Lung microvascular endothelial cell (primary cell): Measurements from ENCODE around the gene CUTC. TPM values are rescaled to one million over a fixed set of nuclear protein-coding genes. Genes with fewer than 3 reads are reported as not detected.
"Not testable (repeated sequence)": the region's sequence is repeated elsewhere in the genome, so short reads cannot be mapped to it uniquely, and the experiment has no call there.

Experiments used
- DNase-seq, 2 donors: peaks; one replicate each; pipeline versions ENCODE4 v3.0.0 to v3.0.0-alpha.2; 2010; ENCODE audit warnings: low read depth in 2 of 2
- total RNA-seq: library from RNA; depleted of rRNA; stranded (reverse); fragments of >200 nt; gene quantifications from 2 replicates; pipeline ENCODE4 v1.2.1, GENCODE V29; 2014

CUTC gene
- 12.9 and 21.6 TPM in 2 replicates for total RNA-seq

- DNase-seq, result peak; percentile 97 to 98
These were observed at the start of gene CUTC, which contains the start of gene COX15 for GRCh38 chr10:99732033-99732842. Gene CUTC (plus strand): TSS chr10:99732234. CDS start chr10:99732349, 115 bp downstream. Gene COX15 (minus strand): TSS chr10:99732127. CDS start chr10:99732049, 78 bp downstream.

- peak in 1 of 2 donors; percentile 33 for DNase-seq
These were observed 49.3 kb upstream of the CUTC start for GRCh38 chr10:99682752-99683151.

- no peak for DNase-seq
These were observed 46.5 kb upstream of the CUTC start for GRCh38 chr10:99685597-99685967.

- no peak for DNase-seq
These were observed 42.6 kb upstream of the CUTC start for GRCh38 chr10:99689461-99689860.

GRCh38 chr10:99693933-99694583, 38.0 kb upstream of the CUTC start:
- no peak for DNase-seq

GRCh38 chr10:99695761-99696160, 36.3 kb upstream of the CUTC start:
- no peak for DNase-seq

GRCh38 chr10:99698504-99699080, 33.4 kb upstream of the CUTC start:
- DNase-seq, result peak; percentile 12 to 15

- no peak for DNase-seq
These were observed 31.4 kb upstream of the CUTC start for GRCh38 chr10:99700649-99701048.

- no peak for DNase-seq
These were observed 23.5 kb upstream of the CUTC start for GRCh38 chr10:99708428-99709012.

- peak in 1 of 2 donors; percentile 48 for DNase-seq
These were observed 22.4 kb upstream of the CUTC start for GRCh38 chr10:99709480-99710229.

GRCh38 chr10:99711129-99711719, 20.8 kb upstream of the CUTC start:
- peak; percentile 75 to 76 for DNase-seq

- no peak for DNase-seq
These were observed 17.6 kb upstream of the CUTC start for GRCh38 chr10:99714446-99714845.

- DNase-seq, result no peak
These were observed 11.6 kb upstream of the CUTC start for GRCh38 chr10:99720387-99720786.

- no peak for DNase-seq
These were observed 2.0 kb upstream of the CUTC start for GRCh38 chr10:99730026-99730425.

- peak in 1 of 2 donors; percentile 5 for DNase-seq
These were observed 565 bp upstream of the CUTC start for GRCh38 chr10:99731306-99732032.

GRCh38 chr10:99733366-99733765, 1.3 kb downstream of the CUTC start:
- no peak for DNase-seq

- DNase-seq, result not testable (repeated sequence)
These were observed 2.1 kb downstream of the CUTC start for GRCh38 chr10:99734111-99734510.

- no peak for DNase-seq
These were observed 8.2 kb downstream of the CUTC start for GRCh38 chr10:99740260-99740659.

- no peak for DNase-seq
These were observed 9.0 kb downstream of the CUTC start for GRCh38 chr10:99740933-99741559.

- DNase-seq, result no peak
These were observed 10.2 kb downstream of the CUTC start for GRCh38 chr10:99742254-99742653.
